T-helper 17 cell (primary cell): ENCODE measurements around the gene NFYC. TPM values are rescaled to one million over a fixed set of nuclear protein-coding genes. Genes with fewer than 3 reads are reported as not detected.

Experiments used
- ATAC-seq: fragments of 150-1000 bp; cut with Tn5 transposase; 2 replicates; pipeline ENCODE4 v1.10.0; 2021; ENCODE audit warnings: mild to moderate bottlenecking, moderate library complexity
- DNase-seq, 3 donors: peaks; one replicate each; pipeline versions ENCODE4 v3.0.0 to v3.0.0-alpha.2; 2020 to 2021
- H3K9me3 ChIP-seq: one replicate; pipeline ENCODE4 v1.7.0; 2013; ENCODE audit warnings: low read length, mild to moderate bottlenecking; ENCODE audit not compliant: control insufficient read depth, poor library complexity, severe bottlenecking
- H3K27ac Mint-ChIP-seq: one replicate; pipeline ENCODE4 v1.8.0; 2022; ENCODE audit warnings: mild to moderate bottlenecking, moderate library complexity, mixed read lengths
- H3K27me3 Mint-ChIP-seq: one replicate; pipeline ENCODE4 v1.8.0; 2022; ENCODE audit warnings: mixed read lengths
- H3K36me3 Mint-ChIP-seq: one replicate; pipeline ENCODE4 v1.8.0; 2022; ENCODE audit warnings: low read depth, mixed read lengths
- H3K4me1 Mint-ChIP-seq: one replicate; pipeline ENCODE4 v1.8.0; 2022; ENCODE audit warnings: mild to moderate bottlenecking, mixed read lengths
- H3K4me3 Mint-ChIP-seq: one replicate; pipeline ENCODE4 v1.8.0; 2022; ENCODE audit warnings: mild to moderate bottlenecking, moderate library complexity, mixed read lengths
- total RNA-seq, 4 donors: library from RNA in 2 of 4; stranded (reverse) in 2 of 4; gene quantifications; one replicate each; pipeline ENCODE4 v1.2.3 and lab custom pipeline; 2022 to 2026

NFYC gene
- total RNA-seq, 2 donors from 2014 or later, result 42.3 to 45.7 TPM

DNA sequence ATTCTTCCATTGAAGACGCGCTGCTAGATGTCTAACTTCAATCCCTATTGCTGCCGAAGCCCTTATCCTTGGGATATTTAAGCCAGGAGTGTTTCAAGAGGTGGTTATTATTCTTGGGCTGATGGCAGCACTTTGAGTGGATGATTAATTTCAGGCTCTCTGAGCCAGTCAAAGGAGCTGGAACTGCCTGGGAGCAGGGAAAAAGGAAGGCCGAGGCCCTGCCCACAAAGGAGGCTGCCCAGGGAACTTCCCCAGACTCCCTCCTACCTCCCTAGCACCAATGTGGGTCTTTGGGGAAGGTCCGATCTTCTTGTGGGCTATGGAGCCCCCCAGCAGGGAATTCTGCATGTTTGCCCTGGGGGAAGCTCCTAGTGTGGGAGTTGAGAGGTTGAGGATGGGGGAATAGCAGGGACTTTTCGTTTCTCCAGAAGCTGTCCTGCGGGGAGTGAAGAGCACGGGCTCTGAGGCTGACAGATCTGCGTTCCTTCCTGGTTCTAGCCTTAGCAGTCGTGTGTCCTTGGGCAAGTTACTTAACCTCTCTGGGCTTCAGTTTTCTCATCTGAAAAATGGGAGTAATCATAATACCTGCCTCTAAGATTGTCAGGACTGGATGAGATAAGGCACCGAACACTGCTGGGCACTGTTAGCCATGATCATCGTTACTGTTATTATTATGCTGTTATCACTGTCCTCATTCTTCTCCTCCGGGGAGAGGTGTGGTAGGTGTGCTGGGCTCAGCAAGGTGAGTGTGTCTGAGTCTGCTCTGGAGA is 98.3 kb downstream of the NFYC start:
- no peak overlapping the region for H3K4me3 Mint-ChIP-seq
- ATAC-seq, result no peak
- H3K27me3 Mint-ChIP-seq, result peaks cover 19% of the 10 kb centered on the region
- H3K27ac Mint-ChIP-seq, result peak overlapping the region; percentile 39
- H3K4me1 Mint-ChIP-seq, result peaks cover 3% of the 10 kb centered on the region
- no peak for DNase-seq
- H3K9me3 ChIP-seq, result no peaks in the 10 kb centered on the region
- peaks cover 9% of the 10 kb centered on the region for H3K36me3 Mint-ChIP-seq

DNA sequence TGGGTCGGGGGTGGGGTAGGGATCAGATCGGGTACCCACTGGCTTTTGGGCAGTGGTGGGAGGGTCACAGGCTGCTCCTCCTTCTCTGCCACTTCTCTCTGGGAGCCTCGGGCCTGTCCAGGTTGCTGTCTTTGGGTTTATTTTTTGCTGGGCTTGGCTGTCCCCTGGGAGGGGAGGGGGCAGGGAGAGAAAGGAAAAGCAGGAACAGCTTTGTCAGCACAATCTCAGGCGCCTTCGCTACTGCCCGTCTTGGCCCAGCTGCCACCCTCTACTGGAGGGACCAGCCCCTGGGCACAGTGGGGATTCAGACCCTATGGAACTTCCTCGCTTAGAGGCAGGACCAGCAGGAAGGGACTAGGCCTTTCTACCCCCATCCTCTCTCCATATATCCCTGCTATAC is 100.5 kb downstream of the NFYC start:
- DNase-seq (no peak), ATAC-seq (no peak)
- no peak overlapping the region for H3K27ac Mint-ChIP-seq
- peaks cover 13% of the 10 kb centered on the region for H3K27me3 Mint-ChIP-seq
- peaks cover 9% of the 10 kb centered on the region for H3K36me3 Mint-ChIP-seq
- H3K4me3 Mint-ChIP-seq, result no peak overlapping the region
- peaks cover 12% of the 10 kb centered on the region for H3K4me1 Mint-ChIP-seq
- H3K9me3 ChIP-seq, result no peaks in the 10 kb centered on the region

GRCh38 chr1:40793617-40794016 is 102.1 kb downstream of the NFYC start:
- H3K4me3 Mint-ChIP-seq, result no peak overlapping the region

DNA sequence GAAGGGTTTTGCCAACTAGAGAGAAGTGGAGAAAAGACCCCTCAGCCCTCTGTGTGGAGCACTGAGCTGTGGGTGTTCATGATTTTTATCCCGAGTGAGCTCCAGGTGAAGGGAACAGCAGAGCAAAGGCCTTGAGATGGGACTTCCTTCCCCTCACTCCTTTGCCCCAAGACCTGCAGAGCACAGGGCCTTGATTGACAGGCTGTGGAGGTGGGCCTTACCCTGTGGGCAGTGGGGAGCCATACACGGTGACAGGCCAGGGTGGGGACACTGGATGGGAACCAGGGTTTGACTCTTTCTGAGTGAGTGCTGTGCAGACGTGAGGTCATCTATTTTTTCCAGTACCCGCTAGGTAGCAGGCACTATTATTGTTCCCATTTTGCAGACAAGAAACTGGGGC is 102.5 kb downstream of the NFYC start:
- H3K4me3 Mint-ChIP-seq, result no peak overlapping the region

More at GRCh38 chr1:40793617-40794016, 102.1 kb downstream of the NFYC start:
- Mint-ChIP-seq H3K27ac (peak overlapping the region; percentile 21), H3K36me3 (peaks cover 9% of the 10 kb centered on the region), H3K4me1 (peaks cover 16% of the 10 kb centered on the region), H3K27me3 (peaks cover 13% of the 10 kb centered on the region)
- no peaks in the 10 kb centered on the region for H3K9me3 ChIP-seq
- no peak for ATAC-seq
- no peak for DNase-seq

DNA sequence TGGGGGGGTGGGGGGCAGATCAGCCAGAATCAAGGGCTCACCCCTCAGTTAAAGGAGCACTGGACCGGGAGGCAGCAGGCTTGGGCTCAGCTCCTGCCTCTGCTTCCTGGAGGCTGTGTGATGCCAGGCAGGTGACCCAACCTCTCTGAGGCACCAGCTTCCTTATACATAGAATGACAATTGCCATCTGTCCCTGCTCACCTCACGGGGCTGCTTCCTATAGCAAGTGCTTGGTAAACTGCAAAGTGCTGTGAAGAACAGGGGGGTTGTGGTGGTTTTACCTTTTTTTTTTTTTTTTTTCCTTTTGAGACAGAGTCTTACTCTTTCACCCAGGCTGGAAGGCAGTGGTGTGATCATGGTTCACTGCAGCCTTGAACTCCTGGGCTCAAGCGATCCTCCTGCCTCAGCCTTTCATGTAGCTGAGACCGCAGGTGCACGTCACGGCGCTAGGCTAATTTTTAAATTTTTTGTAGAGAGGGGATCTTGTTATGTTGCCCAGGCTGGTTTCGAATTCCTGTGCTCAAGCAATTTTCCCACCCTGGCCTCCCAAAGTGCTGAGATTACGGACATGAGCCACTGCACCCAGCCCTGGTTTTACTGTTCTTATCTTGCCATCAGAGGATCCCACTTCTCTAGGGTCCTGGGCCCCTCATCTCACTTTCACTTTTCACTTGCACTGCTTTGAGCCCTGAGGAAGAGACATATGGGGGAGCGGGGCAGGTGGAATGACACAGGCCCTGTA is 103.6 kb downstream of the NFYC start:
- H3K4me1 Mint-ChIP-seq, result peaks cover 16% of the 10 kb centered on the region

More for the DNA sequence above, 102.5 kb downstream of the NFYC start:
- no peaks in the 10 kb centered on the region for H3K9me3 ChIP-seq
- Mint-ChIP-seq H3K27me3 (peaks cover 13% of the 10 kb centered on the region), H3K4me1 (peaks cover 16% of the 10 kb centered on the region), H3K27ac (peak overlapping the region; percentile 21), H3K36me3 (peaks cover 9% of the 10 kb centered on the region)
- ATAC-seq (no peak), DNase-seq (no peak)

DNA sequence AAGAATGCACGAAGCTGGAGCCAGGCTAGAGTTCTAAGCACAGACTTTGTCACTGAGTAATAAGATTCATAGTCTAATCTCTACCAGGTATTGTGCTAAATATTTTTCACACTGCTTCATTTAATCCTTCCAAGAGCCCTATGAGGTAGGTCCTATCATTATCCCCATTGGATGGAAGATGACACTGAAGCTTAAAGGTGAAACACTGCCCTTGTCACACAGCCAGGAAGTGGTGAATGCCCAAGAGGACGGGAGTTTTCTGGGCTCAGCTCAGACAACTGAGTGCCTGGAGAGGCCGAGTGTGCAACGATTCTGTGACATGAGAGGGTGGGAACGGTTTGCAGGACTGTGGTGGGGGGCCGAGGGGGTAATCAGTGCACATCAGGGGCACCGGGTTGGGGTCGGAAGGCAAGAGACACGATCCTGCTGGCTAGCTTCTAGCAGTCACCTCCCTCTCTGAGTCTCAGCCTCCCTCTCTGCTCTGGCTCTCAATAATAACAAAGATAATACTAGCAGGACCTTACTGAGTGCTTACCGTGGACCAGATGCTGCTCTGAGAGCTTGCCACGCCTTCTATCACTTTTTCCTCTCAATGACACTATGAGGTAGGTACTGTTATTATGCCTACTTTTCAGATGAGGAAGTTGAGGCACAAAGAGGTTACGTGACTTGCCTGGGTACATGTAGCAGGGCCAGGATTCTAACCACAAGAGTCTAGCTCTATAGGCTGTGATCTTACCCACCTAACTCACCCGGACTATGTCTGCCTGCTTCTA is 104.5 kb downstream of the NFYC start:
- DNase-seq (no peak), ATAC-seq (peak; percentile 52)
- no peaks in the 10 kb centered on the region for H3K9me3 ChIP-seq
- Mint-ChIP-seq H3K4me1 (peaks cover 17% of the 10 kb centered on the region), H3K4me3 (peak overlapping the region; percentile 76), H3K36me3 (peaks cover 4% of the 10 kb centered on the region), H3K27ac (peak overlapping the region; percentile 27), H3K27me3 (peaks cover 8% of the 10 kb centered on the region)

More for the DNA sequence above, 103.6 kb downstream of the NFYC start:
- H3K9me3 ChIP-seq, result no peaks in the 10 kb centered on the region
- H3K4me3 Mint-ChIP-seq, result peak overlapping the region; percentile 76
- ATAC-seq, result peak; percentile 51
- peaks cover 7% of the 10 kb centered on the region for H3K36me3 Mint-ChIP-seq
- H3K27ac Mint-ChIP-seq, result peak overlapping the region; percentile 27
- peaks cover 8% of the 10 kb centered on the region for H3K27me3 Mint-ChIP-seq
- DNase-seq, result no peak

DNA sequence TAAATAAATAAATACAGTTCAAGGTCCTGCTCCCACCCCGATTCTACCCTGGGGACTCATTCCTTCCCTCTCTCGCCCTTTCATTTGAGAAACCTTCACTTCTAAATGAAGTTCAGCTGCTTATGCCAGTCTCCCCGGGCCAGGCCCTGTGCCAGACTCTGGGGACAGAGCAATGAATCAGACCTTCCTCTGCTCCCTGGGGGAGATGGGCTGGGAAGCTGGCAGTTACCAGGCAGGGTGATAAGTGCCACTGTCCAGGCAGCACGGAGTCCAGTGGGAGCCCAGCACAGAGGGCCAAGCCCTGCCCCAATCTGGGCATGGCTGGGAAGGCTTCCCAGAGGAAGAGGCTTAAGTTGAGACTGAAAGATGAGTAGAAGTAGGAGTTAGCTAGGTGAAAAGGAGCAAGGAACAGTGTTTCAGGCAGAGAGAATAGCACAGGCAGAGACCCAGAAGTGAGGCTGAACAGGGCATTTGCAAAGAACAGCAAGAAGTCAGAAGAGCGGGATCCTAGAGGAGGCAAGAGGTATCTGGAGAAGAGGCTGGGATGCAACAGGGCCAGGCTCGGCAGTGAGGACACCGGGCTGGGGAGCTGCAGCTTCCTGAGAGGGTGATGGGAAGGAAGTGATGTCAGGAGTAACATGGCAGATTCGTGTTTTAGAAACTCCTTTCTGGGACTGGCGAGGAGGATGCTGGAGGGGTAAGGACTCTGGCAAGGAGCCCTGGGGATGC is 105.6 kb downstream of the NFYC start:
- Mint-ChIP-seq H3K36me3 (peaks cover 4% of the 10 kb centered on the region), H3K4me3 (peak overlapping the region; percentile 19), H3K27me3 (peaks cover 8% of the 10 kb centered on the region), H3K27ac (peak overlapping the region; percentile 0), H3K4me1 (peaks cover 28% of the 10 kb centered on the region)
- DNase-seq (no peak), ATAC-seq (no peak)
- H3K9me3 ChIP-seq, result no peaks in the 10 kb centered on the region

- H3K9me3 ChIP-seq, result no peaks in the 10 kb centered on the region
- Mint-ChIP-seq H3K36me3 (peaks cover 4% of the 10 kb centered on the region), H3K27me3 (peaks cover 8% of the 10 kb centered on the region), H3K4me3 (no peak overlapping the region), H3K4me1 (peaks cover 28% of the 10 kb centered on the region), H3K27ac (peak overlapping the region; percentile 0)
- ATAC-seq, result no peak
- no peak for DNase-seq
Observed at GRCh38 chr1:40797668-40798010, 106.1 kb downstream of the NFYC start.

- H3K4me3 Mint-ChIP-seq, result peak overlapping the region; percentile 12
- peaks cover 28% of the 10 kb centered on the region for H3K4me1 Mint-ChIP-seq
- H3K9me3 ChIP-seq, result no peaks in the 10 kb centered on the region
- H3K27me3 Mint-ChIP-seq, result peaks cover 4% of the 10 kb centered on the region
- peaks cover 1% of the 10 kb centered on the region for H3K36me3 Mint-ChIP-seq
- H3K27ac Mint-ChIP-seq, result no peak overlapping the region
- DNase-seq, result no peak
- ATAC-seq, result no peak
Observed at GRCh38 chr1:40798366-40799281, 107.1 kb downstream of the NFYC start.

- Mint-ChIP-seq H3K27me3 (no peaks in the 10 kb centered on the region), H3K4me3 (no peak overlapping the region), H3K4me1 (peaks cover 28% of the 10 kb centered on the region), H3K27ac (no peak overlapping the region), H3K36me3 (no peaks in the 10 kb centered on the region)
- DNase-seq (no peak), ATAC-seq (no peak)
- no peaks in the 10 kb centered on the region for H3K9me3 ChIP-seq
Observed at GRCh38 chr1:40799351-40799867, 107.9 kb downstream of the NFYC start.

DNA sequence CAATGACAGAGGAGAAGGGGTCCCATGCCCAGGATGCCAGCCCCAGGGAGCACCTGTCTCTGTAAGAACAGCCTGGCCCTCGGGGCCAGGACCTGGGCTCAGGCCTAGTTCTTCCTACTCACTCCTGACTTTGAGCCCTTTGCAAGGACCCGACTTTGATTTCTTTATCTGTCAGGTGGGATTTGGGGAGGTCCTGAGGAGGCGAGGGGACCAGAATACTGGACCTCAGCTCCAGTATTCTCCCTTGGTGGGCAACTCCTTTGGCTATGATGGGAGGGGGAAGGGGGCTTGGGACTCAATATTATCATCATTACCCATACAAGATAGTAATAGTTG is 110.2 kb downstream of the NFYC start:
- Mint-ChIP-seq H3K36me3 (no peaks in the 10 kb centered on the region), H3K4me3 (peak overlapping the region; percentile 82), H3K4me1 (peaks cover 21% of the 10 kb centered on the region), H3K27ac (peak overlapping the region; percentile 73), H3K27me3 (no peaks in the 10 kb centered on the region)
- DNase-seq (no peak), ATAC-seq (no peak)
- H3K9me3 ChIP-seq, result no peaks in the 10 kb centered on the region
